Natural killer cell (primary cell): Measurements from ENCODE around the gene PMFBP1. TPM values are rescaled to one million over a fixed set of nuclear protein-coding genes. Genes with fewer than 3 reads are reported as not detected.

Experiments used
- ATAC-seq, 3 donors: fragments of 150-1000 bp in 2 of 3; fragments of 200-7000 bp in 1 of 3; cut with Tn5 transposase; 1 replicate in 1 of 3; 2 replicates in 2 of 3; pipeline ENCODE4 v1.10.0; 2021; ENCODE audit warnings: mild to moderate bottlenecking in 2 of 3, moderate library complexity in 2 of 3
- DNase-seq, 2 donors: peaks; one replicate each; pipeline versions ENCODE4 v3.0.0 to v3.0.0-alpha.2; 2013 to 2021; ENCODE audit warnings: mixed read lengths in 1 of 2
- H3K27ac ChIP-seq: one replicate; pipeline ENCODE4 v1.5.1; 2013; ENCODE audit warnings: mild to moderate bottlenecking, low read length
- H3K27me3 ChIP-seq: one replicate; pipeline ENCODE4 v1.6.1; 2013; ENCODE audit warnings: low read length; ENCODE audit not compliant: control insufficient read depth, insufficient read depth
- H3K36me3 ChIP-seq: one replicate; pipeline ENCODE4 v1.6.1; 2013; ENCODE audit warnings: low read length; ENCODE audit not compliant: control insufficient read depth, insufficient read depth
- H3K4me1 ChIP-seq: one replicate; pipeline ENCODE4 v1.6.1; 2013; ENCODE audit warnings: low read length; ENCODE audit not compliant: control insufficient read depth, insufficient read depth
- H3K4me3 ChIP-seq: one replicate; pipeline ENCODE4 v1.5.1; 2013; ENCODE audit warnings: low read length
- H3K9me3 ChIP-seq: one replicate; pipeline ENCODE4 v1.6.1; 2013; ENCODE audit warnings: low read length; ENCODE audit not compliant: control insufficient read depth, insufficient read depth
- H3K27ac Mint-ChIP-seq, 2 donors: one replicate each; pipeline ENCODE4 v1.8.0; 2022; ENCODE audit warnings: mild to moderate bottlenecking in 2 of 2, mixed read lengths in 2 of 2, moderate library complexity in 1 of 2
- H3K27me3 Mint-ChIP-seq, 2 donors: one replicate each; pipeline ENCODE4 v1.8.0; 2022; ENCODE audit warnings: low read depth in 2 of 2, mixed read lengths in 2 of 2
- H3K36me3 Mint-ChIP-seq: one replicate; pipeline ENCODE4 v1.8.0; 2022; ENCODE audit warnings: mixed read lengths
- H3K4me1 Mint-ChIP-seq, 2 donors: one replicate each; pipeline ENCODE4 v1.8.0; 2022; ENCODE audit warnings: mixed read lengths in 2 of 2
- H3K4me3 Mint-ChIP-seq: one replicate; pipeline ENCODE4 v1.8.0; 2022; ENCODE audit warnings: mild to moderate bottlenecking, moderate library complexity, mixed read lengths
- H3K9me3 Mint-ChIP-seq, 2 donors: one replicate each; pipeline ENCODE4 v1.8.0; 2022; ENCODE audit warnings: mixed read lengths in 2 of 2
- CTCF ChIP-seq: fragments of 200-600 bp; IDR thresholded peaks from one replicate; pipeline ENCODE4 v1.8.0; 2022; ENCODE audit warnings: antibody characterized with exemption
- WGBS: methylation state at CpG from one replicate; pipeline ENCODE4 v1.1.7; 2013; ENCODE audit warnings: missing lambda C conversion rate; ENCODE audit not compliant: insufficient coverage; 5-methylcytosine and 5-hydroxymethylcytosine counted together
- intact Hi-C: fragments of 100-400 bp; cut with micrococcal nuclease; formaldehyde crosslinking; loops from one replicate; pipeline ENCODE4 v1.14.2; 2022
- total RNA-seq, 4 donors: library from RNA; stranded (reverse); fragments of 120-200 nt in 1 of 4; gene quantifications; one replicate each; pipeline versions ENCODE4 v1.2.3 to v1.2.4, GENCODE V29; 2013 to 2022

PMFBP1 gene
- total RNA-seq, 3 donors from 2014 or later (not counting 1 experiment from before 2014, with no cell fraction given), result 0.68 to 1.2 (median 0.99) TPM

DNA sequence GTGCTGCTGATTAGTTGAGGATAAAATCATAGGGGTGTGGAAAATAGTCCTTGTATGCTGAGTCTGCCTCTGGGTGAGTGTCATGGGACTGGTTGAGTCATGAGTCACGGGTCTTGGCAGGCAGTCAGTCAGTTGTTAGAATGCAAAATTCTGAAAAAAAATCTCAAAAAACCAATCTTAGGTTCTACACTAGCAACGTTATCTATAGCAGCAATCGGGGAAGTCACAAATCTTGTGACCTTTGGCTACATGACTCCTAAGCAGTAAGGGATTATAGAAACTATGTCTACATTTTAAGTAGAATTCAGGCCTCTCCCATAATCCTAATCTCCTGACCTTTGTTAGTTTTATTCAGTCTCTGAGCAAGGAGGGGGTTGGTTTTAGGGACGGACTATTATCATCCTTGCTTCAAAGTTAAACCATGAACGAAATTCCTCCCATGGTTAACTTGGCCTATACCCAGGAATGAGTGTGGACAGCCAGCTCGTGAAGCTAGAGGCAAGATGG, 18.0 kb upstream of the PMFBP1 start:
- DNase-seq (no peak), ATAC-seq (no peak)
- intact Hi-C loops, result no loop called here
- Mint-ChIP-seq H3K9me3 (no peaks in the 10 kb centered on the region), H3K36me3 (no peaks in the 10 kb centered on the region), H3K27me3 (no peaks in the 10 kb centered on the region), H3K27ac (no peak overlapping the region), H3K4me1 (no peaks in the 10 kb centered on the region), H3K4me3 (no peak overlapping the region)
- WGBS, result 84% methylated on average over 5 of the region's 6 CpGs
- H3K36me3 ChIP-seq, result no peaks in the 10 kb centered on the region
- no peaks in the 10 kb centered on the region for H3K9me3 ChIP-seq
- H3K27me3 ChIP-seq, result no peaks in the 10 kb centered on the region
- H3K27ac ChIP-seq, result no peak overlapping the region
- H3K4me1 ChIP-seq, result no peaks in the 10 kb centered on the region
- H3K4me3 ChIP-seq, result no peak overlapping the region
- TF ChIP-seq CTCF, result no peak

GRCh38 chr16:72188541-72188940, 16.6 kb upstream of the PMFBP1 start:
- Mint-ChIP-seq H3K27ac (no peak overlapping the region), H3K9me3 (no peaks in the 10 kb centered on the region), H3K4me3 (no peak overlapping the region), H3K27me3 (no peaks in the 10 kb centered on the region), H3K36me3 (no peaks in the 10 kb centered on the region), H3K4me1 (no peaks in the 10 kb centered on the region)
- no peaks in the 10 kb centered on the region for H3K4me1 ChIP-seq
- no peaks in the 10 kb centered on the region for H3K36me3 ChIP-seq
- intact Hi-C loops, result no loop called here
- H3K4me3 ChIP-seq, result no peak overlapping the region
- no peaks in the 10 kb centered on the region for H3K9me3 ChIP-seq
- WGBS, result 92% methylated on average over 4 of the region's 4 CpGs
- DNase-seq (no peak), ATAC-seq (no peak)
- no peaks in the 10 kb centered on the region for H3K27me3 ChIP-seq
- no peak for TF ChIP-seq CTCF
- H3K27ac ChIP-seq, result no peak overlapping the region

DNA sequence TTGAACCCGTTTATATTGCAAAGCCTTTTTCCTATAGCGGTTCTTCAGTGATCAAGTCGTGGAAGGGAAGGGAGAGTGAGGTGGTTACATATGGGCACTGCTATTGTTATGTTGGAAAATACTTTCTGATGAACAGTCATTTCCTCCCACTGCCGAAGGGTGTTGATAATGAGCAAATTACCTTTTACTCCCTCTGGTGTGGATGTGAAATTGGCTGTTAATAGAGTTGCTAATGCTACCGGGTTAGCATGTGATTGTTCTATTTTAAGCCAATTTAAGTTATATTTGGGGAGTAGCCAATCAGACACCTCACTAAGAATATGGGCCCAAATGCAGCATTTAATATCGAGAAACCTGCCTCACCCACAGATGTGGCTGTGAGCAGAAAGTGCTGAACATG, 15.6 kb upstream of the PMFBP1 start:
- Histone ChIP-seq H3K36me3 (no peaks in the 10 kb centered on the region), H3K9me3 (no peaks in the 10 kb centered on the region), H3K27me3 (no peaks in the 10 kb centered on the region), H3K27ac (no peak overlapping the region), H3K4me1 (no peaks in the 10 kb centered on the region), H3K4me3 (no peak overlapping the region)
- WGBS, result 90% methylated on average over 6 of the region's 6 CpGs
- Mint-ChIP-seq H3K4me1 (no peaks in the 10 kb centered on the region), H3K27ac (no peak overlapping the region), H3K4me3 (no peak overlapping the region), H3K9me3 (no peaks in the 10 kb centered on the region), H3K27me3 (no peaks in the 10 kb centered on the region), H3K36me3 (no peaks in the 10 kb centered on the region)
- no peak for TF ChIP-seq CTCF
- intact Hi-C loops, result no loop called here
- no peak for DNase-seq
- no peak for ATAC-seq

DNA sequence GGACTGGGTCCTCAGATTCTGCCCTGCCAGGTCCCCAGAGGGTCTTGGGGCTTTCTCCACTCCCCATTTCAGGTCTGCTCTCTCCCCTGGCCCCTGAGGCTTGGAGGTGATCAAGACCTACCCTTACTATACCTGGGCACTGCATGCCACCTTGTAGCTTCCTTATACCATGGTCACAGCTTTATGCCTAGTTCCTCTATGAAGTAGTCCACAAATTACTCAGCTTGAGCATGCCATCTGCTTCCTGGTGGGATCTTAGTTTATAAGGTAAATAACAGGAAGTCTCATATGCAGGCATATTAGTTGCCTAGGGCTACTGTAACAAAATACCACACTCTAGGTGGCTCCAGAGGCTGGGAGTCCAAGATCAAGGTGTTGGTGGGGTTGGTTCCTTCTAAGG, 11.0 kb upstream of the PMFBP1 start:
- intact Hi-C loops, result no loop called here
- H3K27ac ChIP-seq, result no peak overlapping the region
- no peak overlapping the region for H3K4me3 ChIP-seq
- Mint-ChIP-seq H3K27me3 (no peaks in the 10 kb centered on the region), H3K4me1 (no peaks in the 10 kb centered on the region), H3K36me3 (no peaks in the 10 kb centered on the region), H3K9me3 (no peaks in the 10 kb centered on the region), H3K27ac (no peak overlapping the region), H3K4me3 (no peak overlapping the region)
- no peaks in the 10 kb centered on the region for H3K4me1 ChIP-seq
- no peak for TF ChIP-seq CTCF
- DNase-seq (no peak), ATAC-seq (no peak)
- no peaks in the 10 kb centered on the region for H3K36me3 ChIP-seq
- no peaks in the 10 kb centered on the region for H3K27me3 ChIP-seq
- no peaks in the 10 kb centered on the region for H3K9me3 ChIP-seq
